ENCODE results near the gene CA10. TPM values are rescaled to one million over a fixed set of nuclear protein-coding genes. Genes with fewer than 3 reads are reported as not detected.

Gene CA10
- total RNA-seq, 1 experiment from 2014 or later, result not detected

GRCh38 chr17:52138350-52138749 lies 20.2 kb downstream of the CA10 start:
- CTCF ChIA-PET, result no interaction called here

GRCh38 chr17:52136166-52136565 lies 22.3 kb downstream of the CA10 start:
- H3K27ac ChIP-seq (ENCODE audit: low read depth, low read length, poor library complexity, severe bottlenecking), result no peak overlapping the region
- no peaks in the 10 kb centered on the region for H3K36me3 ChIP-seq (ENCODE audit: insufficient read depth, low read length, poor library complexity, severe bottlenecking)
- POLR2A ChIA-PET (ENCODE audit: low non-redundant PET), result no interaction called here
- CTCF ChIA-PET, result no interaction called here
- peaks cover 3% of the 10 kb centered on the region for H3K27me3 ChIP-seq (replicated peaks; ENCODE audit: insufficient read depth, low read depth, low read length, poor library complexity)
- intact Hi-C loops (cut with micrococcal nuclease; ENCODE audit: unreplicated experiment), result no loop called here
- TF ChIP-seq CTCF (conservative IDR thresholded peaks at IDR 0.05; ENCODE audit: low read depth, low read length), result no peak
- TF ChIP-seq EZH2 (IDR thresholded peaks at IDR 0.05; ENCODE audit: borderline replicate concordance, low read depth, low read length, poor library complexity, severe bottlenecking), result no peak
- H3K4me1 ChIP-seq (ENCODE audit: insufficient read depth, low read length, poor library complexity, severe bottlenecking), result no peaks in the 10 kb centered on the region
- no peak for DNase-seq (ENCODE audit: low spot score)
- no peaks in the 10 kb centered on the region for H3K9me3 ChIP-seq (ENCODE audit: low read depth, low read length, poor library complexity, severe bottlenecking)
- no peak overlapping the region for H3K4me3 ChIP-seq (ENCODE audit: low read depth, low read length, poor library complexity, severe bottlenecking)
- BruUV-seq (replicated peaks), result no TSS peak

More at GRCh38 chr17:52138350-52138749, 20.2 kb downstream of the CA10 start:
- POLR2A ChIA-PET (ENCODE audit: low non-redundant PET), result no interaction called here
- BruUV-seq (replicated peaks), result no TSS peak
- Histone ChIP-seq H3K4me3 (ENCODE audit: low read depth, low read length, poor library complexity, severe bottlenecking) (no peak overlapping the region), H3K4me1 (ENCODE audit: insufficient read depth, low read length, poor library complexity, severe bottlenecking) (no peaks in the 10 kb centered on the region), H3K27ac (ENCODE audit: low read depth, low read length, poor library complexity, severe bottlenecking) (no peak overlapping the region), H3K27me3 (replicated peaks; ENCODE audit: insufficient read depth, low read depth, low read length, poor library complexity) (peaks cover 3% of the 10 kb centered on the region), H3K36me3 (ENCODE audit: insufficient read depth, low read length, poor library complexity, severe bottlenecking) (no peaks in the 10 kb centered on the region), H3K9me3 (ENCODE audit: low read depth, low read length, poor library complexity, severe bottlenecking) (no peaks in the 10 kb centered on the region)
- DNase-seq (ENCODE audit: low spot score), result no peak
- intact Hi-C loops (cut with micrococcal nuclease; ENCODE audit: unreplicated experiment), result no loop called here
- TF ChIP-seq EZH2 (IDR thresholded peaks at IDR 0.05; ENCODE audit: borderline replicate concordance, low read depth, low read length, poor library complexity, severe bottlenecking), result no peak
- no peak for TF ChIP-seq CTCF (conservative IDR thresholded peaks at IDR 0.05; ENCODE audit: low read depth, low read length)

GRCh38 chr17:52134641-52135040 lies 23.9 kb downstream of the CA10 start:
- no peak for TF ChIP-seq CTCF (conservative IDR thresholded peaks at IDR 0.05; ENCODE audit: low read depth, low read length)
- TF ChIP-seq EZH2 (IDR thresholded peaks at IDR 0.05; ENCODE audit: borderline replicate concordance, low read depth, low read length, poor library complexity, severe bottlenecking), result no peak
- no peak for DNase-seq (ENCODE audit: low spot score)
- Histone ChIP-seq H3K9me3 (ENCODE audit: low read depth, low read length, poor library complexity, severe bottlenecking) (no peaks in the 10 kb centered on the region), H3K27ac (ENCODE audit: low read depth, low read length, poor library complexity, severe bottlenecking) (no peak overlapping the region), H3K36me3 (ENCODE audit: insufficient read depth, low read length, poor library complexity, severe bottlenecking) (no peaks in the 10 kb centered on the region), H3K27me3 (replicated peaks; ENCODE audit: insufficient read depth, low read depth, low read length, poor library complexity) (no peaks in the 10 kb centered on the region), H3K4me3 (ENCODE audit: low read depth, low read length, poor library complexity, severe bottlenecking) (no peak overlapping the region), H3K4me1 (ENCODE audit: insufficient read depth, low read length, poor library complexity, severe bottlenecking) (no peaks in the 10 kb centered on the region)
- ChIA-PET POLR2A (ENCODE audit: low non-redundant PET) (no interaction called here), CTCF (no interaction called here)
- intact Hi-C loops (cut with micrococcal nuclease; ENCODE audit: unreplicated experiment), result no loop called here
- no TSS peak for BruUV-seq (replicated peaks)

Measured in A673 (cell line).